ENCODE results near the gene RBBP6. TPM values are rescaled to one million over a fixed set of nuclear protein-coding genes. Genes with fewer than 3 reads are reported as not detected.
"Not testable (repeated sequence)": the region's sequence is repeated elsewhere in the genome, so short reads cannot be mapped to it uniquely, and the experiment has no call there.

The RBBP6 gene
- total and polyA plus RNA-seq, 5 experiments from 2014 or later = 15.7 to 115 (median 20.5) TPM

DNA sequence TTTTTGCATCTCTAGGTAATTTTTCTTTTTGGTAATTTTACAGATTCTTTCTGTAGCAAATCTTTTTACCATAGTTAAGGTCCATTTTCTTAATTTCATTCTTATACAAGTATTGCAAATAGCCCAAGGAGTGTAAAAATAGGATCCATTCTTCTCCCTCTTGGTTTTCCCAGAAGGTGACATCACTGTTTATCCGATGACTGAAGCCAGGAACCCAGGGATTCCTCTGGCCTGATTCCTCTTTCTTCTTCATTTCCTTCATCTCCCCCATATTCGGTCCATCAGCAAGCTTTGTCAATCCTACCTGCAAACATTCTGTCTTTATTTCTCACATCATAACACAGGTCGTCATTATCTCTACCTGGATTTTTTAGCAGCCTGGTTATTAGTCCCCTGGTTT, 5.3 kb downstream of the RBBP6 start:
- H3K36me3 Mint-ChIP-seq = peaks cover 0 to 69% (median 23%) of the 10 kb centered on the region in 3 donors
- DNase-seq (no peak), ATAC-seq (no peak)
- no peaks in the 10 kb centered on the region for H3K27me3 Mint-ChIP-seq
- peaks cover 29 to 83% (median 68%) of the 10 kb centered on the region in 4 donors for H3K4me1 Mint-ChIP-seq
- POLR2A ChIA-PET = no interaction called here
- peak overlapping the region; percentile 4 to 99 (median 63) for H3K4me3 Mint-ChIP-seq
- peak overlapping the region in 6 of 10 donors; percentile 32 to 86 (median 50) for H3K27ac Mint-ChIP-seq
- no peaks in the 10 kb centered on the region for H3K9me3 Mint-ChIP-seq

DNA sequence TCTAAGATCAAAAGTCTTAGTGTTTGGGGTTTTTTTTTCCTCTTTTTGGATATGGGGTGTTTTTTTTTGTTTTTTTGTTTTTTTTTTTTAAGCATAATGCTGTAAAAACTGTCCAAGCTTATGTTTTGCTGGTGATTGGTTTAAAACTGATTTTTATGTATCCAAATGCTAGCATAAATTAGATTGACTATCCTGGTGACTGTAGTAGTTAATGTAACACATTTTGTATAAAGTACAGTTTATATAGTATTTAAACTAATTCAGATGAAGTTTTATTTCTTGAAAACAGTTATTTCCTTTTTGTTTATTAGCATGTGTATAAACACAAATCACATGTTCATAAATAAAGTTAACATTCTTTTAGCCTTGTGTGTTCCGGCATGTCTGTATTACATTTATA, 10.9 kb downstream of the RBBP6 start:
- Mint-ChIP-seq H3K4me3 (peak overlapping the region in 2 of 10 donors; percentile 14 to 28), H3K27me3 (no peaks in the 10 kb centered on the region), H3K36me3 (peaks cover 0 to 80% (median 18%) of the 10 kb centered on the region in 3 donors), H3K27ac (peak overlapping the region in 5 of 10 donors; percentile 12 to 52 (median 34)), H3K4me1 (peaks cover 10 to 60% (median 53%) of the 10 kb centered on the region in 4 donors), H3K9me3 (no peaks in the 10 kb centered on the region)
- POLR2A ChIA-PET = interaction anchor here (0.5 to 0.6 kb wide), 2 partner anchors 22 to 1059 kb away, joined by 4 to 7 read pairs; no protein-coding TSS in a partner anchor
- no peak for DNase-seq
- ATAC-seq = no peak

DNA sequence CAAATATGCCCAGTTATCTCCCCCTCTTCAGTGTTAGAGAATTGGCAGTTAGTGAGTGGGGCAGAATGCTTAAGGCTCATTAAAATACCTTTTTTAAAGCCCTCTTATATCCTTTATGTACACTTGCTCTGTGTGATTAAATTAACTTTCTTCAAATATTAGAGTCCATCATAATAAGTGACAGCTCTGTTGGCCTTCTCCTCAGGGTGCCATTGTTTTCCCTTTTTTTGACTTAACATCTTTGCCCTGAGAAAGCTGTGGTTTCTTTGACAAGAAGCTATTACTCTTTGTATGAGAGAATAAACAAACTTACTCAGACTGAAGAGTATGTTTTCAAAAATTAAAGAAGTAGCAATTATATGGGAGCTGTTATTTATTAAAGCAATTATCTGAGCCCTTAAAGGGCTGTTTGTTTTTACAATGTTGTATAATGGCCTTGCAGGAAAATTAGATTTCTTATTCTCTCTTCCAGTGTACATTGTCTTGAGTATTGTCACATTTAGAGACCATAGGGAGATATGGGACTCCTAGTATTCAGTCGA, 13.4 kb downstream of the RBBP6 start:
- H3K4me1 Mint-ChIP-seq = peaks cover 6 to 43% (median 35%) of the 10 kb centered on the region in 4 donors

DNA sequence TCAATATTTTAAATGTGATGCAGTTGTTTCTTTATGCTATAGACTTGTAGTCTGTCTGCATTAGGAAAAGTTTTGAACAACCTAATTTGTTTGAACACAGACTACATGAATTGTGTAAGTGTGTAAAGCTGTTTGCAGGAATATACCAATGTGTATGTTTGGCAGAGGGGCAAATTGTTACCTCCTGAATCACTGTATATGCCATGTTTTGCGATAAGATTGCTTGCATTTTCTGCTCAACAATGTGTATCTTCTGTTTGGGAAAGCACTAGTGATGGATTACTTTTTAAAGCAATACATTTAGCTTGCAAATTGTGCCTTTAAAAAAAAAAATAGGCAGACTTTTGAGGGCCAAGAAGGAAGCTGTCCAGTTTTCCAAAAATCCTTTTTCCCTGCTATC, 14.6 kb downstream of the RBBP6 start:
- no peaks in the 10 kb centered on the region for H3K27me3 Mint-ChIP-seq
- peaks cover 4 to 83% (median 10%) of the 10 kb centered on the region in 3 donors for H3K36me3 Mint-ChIP-seq
- H3K27ac Mint-ChIP-seq = peak overlapping the region in 1 of 10 donors; percentile 13
- no peaks in the 10 kb centered on the region for H3K9me3 Mint-ChIP-seq
- H3K4me1 Mint-ChIP-seq = peaks cover 6 to 38% (median 32%) of the 10 kb centered on the region in 4 donors
- POLR2A ChIA-PET = interaction anchor here (2.1 kb wide), 1 partner anchor 14 kb away, joined by 6 read pairs; the partner anchor contains the start of gene RBBP6
- no peak for DNase-seq
- H3K4me3 Mint-ChIP-seq = no peak overlapping the region
- ATAC-seq = no peak

More for the DNA sequence above, 13.4 kb downstream of the RBBP6 start:
- POLR2A ChIA-PET = interaction anchor here (2.1 kb wide), 1 partner anchor 13 kb away, joined by 6 read pairs; the partner anchor contains the start of gene RBBP6
- DNase-seq (no peak), ATAC-seq (no peak)
- Mint-ChIP-seq H3K9me3 (no peaks in the 10 kb centered on the region), H3K36me3 (peaks cover 0 to 84% (median 13%) of the 10 kb centered on the region in 3 donors), H3K27me3 (no peaks in the 10 kb centered on the region), H3K4me3 (no peak overlapping the region), H3K27ac (peak overlapping the region in 1 of 10 donors; percentile 57)

- Mint-ChIP-seq H3K4me1 (peaks cover 6 to 27% (median 17%) of the 10 kb centered on the region in 4 donors), H3K27ac (peak overlapping the region in 1 of 10 donors; percentile 37), H3K4me3 (no peak overlapping the region), H3K27me3 (no peaks in the 10 kb centered on the region), H3K9me3 (no peaks in the 10 kb centered on the region), H3K36me3 (peaks cover 4 to 84% (median 12%) of the 10 kb centered on the region in 3 donors)
- ATAC-seq (no peak), DNase-seq (no peak)
- POLR2A ChIA-PET = no interaction called here
These were observed 16.0 kb downstream of the RBBP6 start for GRCh38 chr16:24555346-24555872.

DNA sequence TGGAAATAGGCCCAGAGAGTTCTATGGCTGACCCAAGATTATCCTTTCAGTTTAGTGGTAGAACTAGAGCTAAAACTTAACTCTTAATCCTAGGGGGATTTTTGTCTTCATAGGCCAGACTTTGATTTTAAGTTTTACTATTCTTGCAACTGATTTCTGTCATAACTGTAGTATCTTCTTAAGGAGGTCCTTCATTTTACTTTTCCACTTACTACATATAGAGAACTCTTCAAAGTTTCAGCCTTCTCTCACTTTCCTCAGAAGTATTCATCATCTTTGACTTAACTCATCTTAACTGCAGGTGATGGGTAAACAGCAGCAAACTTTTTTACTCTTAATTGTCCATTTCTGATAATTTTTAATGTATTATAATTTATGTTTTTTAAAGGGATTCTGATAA, 23.4 kb downstream of the RBBP6 start:
- no peak for ATAC-seq
- H3K36me3 Mint-ChIP-seq = peaks cover 14 to 94% (median 45%) of the 10 kb centered on the region in 3 donors
- peaks cover 0 to 14% (median 8%) of the 10 kb centered on the region in 4 donors for H3K4me1 Mint-ChIP-seq
- DNase-seq = no peak
- H3K27ac Mint-ChIP-seq = no peak overlapping the region
- no peaks in the 10 kb centered on the region for H3K27me3 Mint-ChIP-seq
- no peak overlapping the region for H3K4me3 Mint-ChIP-seq
- POLR2A ChIA-PET = no interaction called here
- H3K9me3 Mint-ChIP-seq = no peaks in the 10 kb centered on the region

DNA sequence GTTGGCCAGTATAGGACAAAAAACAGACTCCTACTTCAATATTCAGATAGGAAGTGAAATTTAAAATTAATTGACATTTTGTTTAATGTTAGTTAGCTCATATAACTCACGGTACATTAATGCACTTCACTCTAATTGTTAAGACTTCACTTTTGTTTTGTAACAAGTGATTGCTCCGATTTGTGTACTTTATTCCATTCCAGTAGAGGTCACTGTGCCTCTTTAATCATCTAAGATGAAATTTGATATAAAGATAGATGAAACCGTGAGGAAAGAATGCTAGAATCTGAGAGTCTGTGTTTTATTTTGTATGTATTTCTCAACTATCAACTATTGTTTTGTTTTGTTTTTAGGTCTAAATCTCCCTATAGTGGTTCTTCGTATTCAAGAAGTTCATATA, 29.0 kb downstream of the RBBP6 start:
- Mint-ChIP-seq H3K9me3 (peaks cover 13 to 47% (median 39%) of the 10 kb centered on the region in 9 donors), H3K4me3 (no peak overlapping the region), H3K4me1 (peaks cover 0 to 10% (median 5%) of the 10 kb centered on the region in 4 donors), H3K36me3 (peaks cover 55 to 83% (median 76%) of the 10 kb centered on the region in 3 donors), H3K27me3 (no peaks in the 10 kb centered on the region), H3K27ac (no peak overlapping the region)
- POLR2A ChIA-PET = no interaction called here
- DNase-seq = no peak
- no peak for ATAC-seq

DNA sequence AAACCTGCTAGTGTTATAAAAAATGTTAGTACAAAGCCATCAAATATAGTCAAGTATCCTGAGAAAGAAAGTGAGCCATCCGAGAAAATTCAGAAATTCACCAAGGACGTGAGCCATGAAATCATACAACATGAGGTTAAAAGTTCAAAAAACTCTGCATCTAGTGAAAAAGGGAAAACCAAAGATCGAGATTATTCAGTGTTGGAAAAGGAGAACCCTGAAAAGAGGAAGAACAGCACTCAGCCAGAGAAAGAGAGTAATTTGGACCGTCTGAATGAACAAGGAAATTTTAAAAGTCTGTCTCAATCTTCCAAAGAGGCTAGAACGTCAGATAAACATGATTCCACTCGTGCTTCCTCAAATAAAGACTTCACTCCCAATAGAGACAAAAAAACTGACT, 31.7 kb downstream of the RBBP6 start:
- peaks cover 13 to 53% (median 42%) of the 10 kb centered on the region in 9 donors for H3K9me3 Mint-ChIP-seq
- no peak overlapping the region for H3K4me3 Mint-ChIP-seq
- DNase-seq = no peak
- H3K27me3 Mint-ChIP-seq = no peaks in the 10 kb centered on the region
- ATAC-seq = no peak
- peaks cover 0 to 3% (median under 1%) of the 10 kb centered on the region in 4 donors for H3K4me1 Mint-ChIP-seq
- POLR2A ChIA-PET = no interaction called here
- H3K27ac Mint-ChIP-seq = no peak overlapping the region
- peaks cover 55 to 61% (median 58%) of the 10 kb centered on the region in 3 donors for H3K36me3 Mint-ChIP-seq

- H3K36me3 Mint-ChIP-seq = peaks cover 49 to 58% (median 55%) of the 10 kb centered on the region in 3 donors
- H3K9me3 Mint-ChIP-seq = peaks cover 13 to 62% (median 42%) of the 10 kb centered on the region in 9 donors
- POLR2A ChIA-PET = no interaction called here
- DNase-seq = no peak
- no peak for ATAC-seq
- H3K27me3 Mint-ChIP-seq = no peaks in the 10 kb centered on the region
- H3K4me1 Mint-ChIP-seq = peaks cover 0 to 3% (median 0%) of the 10 kb centered on the region in 4 donors
- H3K27ac Mint-ChIP-seq = peak overlapping the region in 4 of 10 donors; percentile 3 to 69 (median 26)
- no peak overlapping the region for H3K4me3 Mint-ChIP-seq
These were observed 32.7 kb downstream of the RBBP6 start for GRCh38 chr16:24572069-24572468.

GRCh38 chr16:24573141-24573540, 33.8 kb downstream of the RBBP6 start:
- H3K4me1 Mint-ChIP-seq = peaks cover 0 to 2% (median 0%) of the 10 kb centered on the region in 4 donors
- no peak for DNase-seq
- peaks cover 13 to 62% (median 42%) of the 10 kb centered on the region in 9 donors for H3K9me3 Mint-ChIP-seq
- no peak overlapping the region for H3K4me3 Mint-ChIP-seq
- POLR2A ChIA-PET = no interaction called here
- H3K27ac Mint-ChIP-seq = peak overlapping the region in 2 of 10 donors; percentile 17 to 40
- peaks cover 38 to 49% (median 47%) of the 10 kb centered on the region in 3 donors for H3K36me3 Mint-ChIP-seq
- no peaks in the 10 kb centered on the region for H3K27me3 Mint-ChIP-seq
- ATAC-seq = no peak

DNA sequence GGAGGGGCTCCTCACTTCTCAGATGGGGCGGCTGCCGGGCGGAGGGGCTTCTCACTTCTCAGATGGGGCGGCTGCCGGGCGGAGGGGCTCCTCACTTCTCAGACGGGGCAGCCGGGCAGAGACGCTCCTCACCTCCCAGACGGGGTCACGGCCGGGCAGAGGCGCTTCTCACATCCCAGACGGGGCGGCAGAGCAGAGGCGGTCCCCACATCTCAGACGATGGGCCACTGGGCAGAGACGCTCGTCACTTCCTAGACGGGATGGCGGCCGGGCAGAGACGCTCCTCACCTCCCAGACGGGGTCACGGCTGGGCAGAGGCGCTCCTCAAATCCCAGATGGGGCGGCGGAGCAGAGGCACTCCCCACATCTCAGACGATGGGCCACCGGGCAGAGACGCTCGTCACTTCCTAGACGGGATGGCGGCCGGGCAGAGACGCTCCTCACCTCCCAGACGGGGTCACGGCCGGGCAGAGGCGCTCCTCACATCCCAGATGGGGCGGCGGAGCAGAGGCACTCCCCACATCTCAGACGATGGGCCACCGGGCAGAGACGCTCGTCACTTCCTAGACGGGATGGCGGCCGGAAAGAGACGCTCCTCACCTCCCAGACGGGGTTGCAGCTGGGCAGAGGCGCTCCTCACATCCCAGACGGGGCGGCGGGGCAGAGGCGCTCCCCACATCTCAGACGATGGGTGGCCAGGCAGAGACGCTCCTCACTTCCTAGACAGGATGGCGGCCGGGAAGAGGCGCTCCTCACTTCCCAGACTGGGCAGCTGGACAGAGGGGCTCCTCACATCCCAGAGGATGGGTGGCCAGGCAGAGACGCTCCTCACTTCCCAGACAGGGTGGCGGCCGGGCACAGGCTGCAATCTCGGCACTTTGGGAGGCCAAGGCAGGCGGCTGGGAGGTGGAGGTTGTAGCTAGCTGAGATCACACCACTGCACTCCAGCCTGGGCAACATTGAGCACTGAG, 35.4 kb downstream of the RBBP6 start:
- ATAC-seq, H3K4me1 Mint-ChIP-seq, H3K27me3 Mint-ChIP-seq, POLR2A ChIA-PET, H3K27ac Mint-ChIP-seq, DNase-seq, H3K4me3 Mint-ChIP-seq: not testable (repeated sequence)
- H3K36me3 Mint-ChIP-seq = peaks cover 21 to 33% (median 30%) of the 10 kb centered on the region in 3 donors
- peaks cover 13 to 50% (median 31%) of the 10 kb centered on the region in 9 donors for H3K9me3 Mint-ChIP-seq

DNA sequence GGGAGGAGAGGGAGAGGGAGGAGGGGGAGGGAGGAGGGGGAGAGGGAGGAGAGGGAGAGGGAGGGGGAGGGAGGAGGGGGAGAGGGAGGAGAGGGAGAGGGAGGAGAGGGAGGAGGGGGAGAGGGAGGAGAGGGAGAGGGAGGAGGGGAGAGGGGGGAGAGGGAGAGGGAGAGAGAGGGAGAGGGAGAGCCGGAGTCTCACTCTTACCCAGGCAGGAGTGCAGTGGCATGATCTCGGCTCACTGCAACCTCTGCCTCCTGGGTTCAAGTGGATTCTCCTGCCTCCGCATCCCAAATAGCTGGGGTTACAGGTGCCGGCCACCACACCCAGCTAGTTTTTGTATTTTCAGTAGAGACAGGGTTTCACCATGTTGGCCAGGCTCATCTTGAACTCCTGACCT, 36.4 kb downstream of the RBBP6 start:
- H3K27me3 Mint-ChIP-seq, POLR2A ChIA-PET, ATAC-seq, H3K4me3 Mint-ChIP-seq, H3K4me1 Mint-ChIP-seq, DNase-seq: not testable (repeated sequence)
- H3K27ac Mint-ChIP-seq = peak overlapping the region in 1 of 10 donors; percentile 27
- peaks cover 6 to 41% (median 23%) of the 10 kb centered on the region in 9 donors for H3K9me3 Mint-ChIP-seq
- peaks cover 11 to 24% (median 21%) of the 10 kb centered on the region in 3 donors for H3K36me3 Mint-ChIP-seq

Data from naive thymus-derived CD8-positive, alpha-beta T cell (primary cell).